Esophagus squamous epithelium (tissue), 5 donors: Measurements from ENCODE around the gene NEUROD2. TPM values are rescaled to one million over a fixed set of nuclear protein-coding genes. Genes with fewer than 3 reads are reported as not detected.

Experiments used
- DNase-seq: peaks from one replicate; lab custom pipeline; 2025; lab: John Stamatoyannopoulos, UW
- H3K27ac ChIP-seq, 4 donors: fragments of 200-600 bp; sonication (generic); one replicate each; pipeline ENCODE4 v1.5.1; 2016 to 2019; ENCODE audit warnings: mild to moderate bottlenecking in 1 of 4
- H3K27me3 ChIP-seq, 4 donors: fragments of 200-600 bp; sonication (generic); 1 replicate in 3 of 4; 2 replicates in 1 of 4; pipeline versions ENCODE4 v1.5.1 to v1.6.0; 2017 to 2021; ENCODE audit warnings: antibody characterized with exemption in 1 of 4
- H3K36me3 ChIP-seq, 3 donors: fragments of 200-600 bp; sonication (generic); one replicate each; pipeline ENCODE4 v1.5.1; 2016 to 2019
- H3K4me1 ChIP-seq, 3 donors: fragments of 200-600 bp; sonication (generic); one replicate each; pipeline ENCODE4 v1.5.1; 2017 to 2019
- H3K4me3 ChIP-seq, 4 donors: fragments of 200-600 bp; sonication (generic); 1 replicate in 3 of 4; 2 replicates in 1 of 4; pipeline ENCODE4 v1.5.1; 2016 to 2019; ENCODE audit warnings: mild to moderate bottlenecking in 2 of 4, moderate library complexity in 1 of 4
- H3K9me3 ChIP-seq, 3 donors: fragments of 200-600 bp; sonication (generic); one replicate each; pipeline ENCODE4 v1.5.1; 2016 to 2019
- CTCF ChIP-seq, 6 experiments: fragments of 450-650 bp in 4 of 6; fragments of 200-600 bp in 2 of 6; sonication (generic) in 2 of 6; IDR thresholded peaks; one replicate each; pipeline ENCODE4 v1.5.1; 2016 to 2019; ENCODE audit warnings: antibody characterized with exemption in 6 of 6, mild to moderate bottlenecking in 4 of 6, moderate library complexity in 4 of 6
- POLR2A ChIP-seq, 4 donors: fragments of 450-650 bp; IDR thresholded peaks; one replicate each; pipeline ENCODE4 v1.6.1; 2017; ENCODE audit warnings: antibody characterized with exemption in 4 of 4, mild to moderate bottlenecking in 4 of 4, moderate library complexity in 3 of 4
- WGBS, 2 donors: methylation state at CpG; one replicate each; pipeline ENCODE4 v1.1.5; 2018; 5-methylcytosine and 5-hydroxymethylcytosine counted together
- intact Hi-C: fragments of 100-400 bp; cut with DNase I; formaldehyde crosslinking; loops from one replicate; pipeline ENCODE4 v1.15.0; 2022
- total RNA-seq, 4 donors: library from RNA; depleted of rRNA; stranded (reverse); fragments of >200 nt; gene quantifications; one replicate each; pipeline ENCODE4 v1.1.0, GENCODE V29; 2016
- donor health status: DM: yes; HTN: yes; CAD: no.

Gene NEUROD2
- total RNA-seq, 4 donors from 2014 or later, result not detected

- 77 to 92% methylated on average over 5 to 8 of the region's 9 CpGs for WGBS, 2 donors
- no peak overlapping the region for H3K27ac ChIP-seq
- no peak overlapping the region for H3K4me3 ChIP-seq
- TF ChIP-seq POLR2A (IDR thresholded peaks at IDR 0.05) (no peak), CTCF (IDR thresholded peaks at IDR 0.05) (no peak)
- intact Hi-C loops, result no loop called here
- no peaks in the 10 kb centered on the region for H3K9me3 ChIP-seq
- H3K36me3 ChIP-seq, result peaks cover 0 to 28% (median 0%) of the 10 kb centered on the region in 3 donors
- no peak for DNase-seq
- H3K4me1 ChIP-seq, result peaks cover 38 to 84% (median 49%) of the 10 kb centered on the region in 3 donors
- no peaks in the 10 kb centered on the region for H3K27me3 ChIP-seq
Measured at GRCh38 chr17:39642291-39643074, 34.8 kb upstream of the NEUROD2 start.

GRCh38 chr17:39641883-39642282 lies 34.2 kb upstream of the NEUROD2 start:
- Histone ChIP-seq H3K4me1 (peaks cover 39 to 85% (median 49%) of the 10 kb centered on the region in 3 donors), H3K4me3 (no peak overlapping the region), H3K27me3 (no peaks in the 10 kb centered on the region), H3K27ac (no peak overlapping the region), H3K9me3 (no peaks in the 10 kb centered on the region), H3K36me3 (peaks cover 0 to 28% (median 0%) of the 10 kb centered on the region in 3 donors)
- TF ChIP-seq CTCF (IDR thresholded peaks at IDR 0.05) (no peak), POLR2A (IDR thresholded peaks at IDR 0.05) (no peak)
- WGBS, 2 donors, result 61 to 81% methylated on average over 4 to 6 of the region's 7 CpGs
- DNase-seq, result no peak
- intact Hi-C loops, result no loop called here

GRCh38 chr17:39641097-39641496 lies 33.4 kb upstream of the NEUROD2 start:
- Histone ChIP-seq H3K27me3 (no peaks in the 10 kb centered on the region), H3K9me3 (no peaks in the 10 kb centered on the region), H3K4me1 (peaks cover 44 to 87% (median 56%) of the 10 kb centered on the region in 3 donors), H3K4me3 (no peak overlapping the region), H3K36me3 (peaks cover 0 to 24% (median 0%) of the 10 kb centered on the region in 3 donors), H3K27ac (no peak overlapping the region)
- WGBS, 2 donors, result 80 to 100% methylated on average over 1 to 4 of the region's 4 CpGs
- intact Hi-C loops, result no loop called here
- no peak for TF ChIP-seq POLR2A (IDR thresholded peaks at IDR 0.05)
- TF ChIP-seq CTCF (IDR thresholded peaks at IDR 0.05), result no peak
- no peak for DNase-seq

- intact Hi-C loops, result no loop called here
- Histone ChIP-seq H3K27me3 (no peaks in the 10 kb centered on the region), H3K9me3 (no peaks in the 10 kb centered on the region), H3K27ac (no peak overlapping the region), H3K36me3 (peaks cover 0 to 24% (median 0%) of the 10 kb centered on the region in 3 donors), H3K4me1 (peaks cover 44 to 91% (median 56%) of the 10 kb centered on the region in 3 donors), H3K4me3 (no peak overlapping the region)
- WGBS, 2 donors, result 30 to 43% methylated on average over 3 to 4 of the region's 4 CpGs
- TF ChIP-seq CTCF (IDR thresholded peaks at IDR 0.05), result no peak
- no peak for TF ChIP-seq POLR2A (IDR thresholded peaks at IDR 0.05)
- DNase-seq, result no peak
Measured at GRCh38 chr17:39640591-39641031, 32.9 kb upstream of the NEUROD2 start.
